Anterior cingulate cortex (tissue), 58 donors: Measurements from ENCODE around the gene DIS3L2.

ENCODE experiments used
- DNase-seq, 58 donors: peaks; one replicate each; lab custom pipeline; 2025; lab: John Stamatoyannopoulos, UW

DIS3L2 gene

DNA sequence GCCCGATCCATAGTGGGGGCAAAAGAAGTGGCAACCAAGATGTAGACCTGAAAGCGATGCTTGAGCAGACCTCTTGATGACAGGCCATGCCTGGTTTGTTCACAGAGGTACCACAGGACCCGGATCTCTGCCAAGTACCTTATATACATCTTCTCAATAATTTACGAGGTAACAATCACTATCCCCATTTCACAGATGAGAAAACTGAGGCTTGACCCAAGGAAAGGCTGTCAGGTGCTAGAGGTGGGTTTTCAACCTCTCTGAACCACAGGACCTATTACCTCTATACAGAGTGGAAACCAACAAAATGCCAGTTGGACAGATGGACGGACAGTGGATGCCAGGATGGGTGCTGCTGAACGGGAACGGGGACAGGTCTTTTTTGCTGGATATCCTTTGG, 13.8 kb upstream of the DIS3L2 start:
- DNase-seq = no peak

DNA sequence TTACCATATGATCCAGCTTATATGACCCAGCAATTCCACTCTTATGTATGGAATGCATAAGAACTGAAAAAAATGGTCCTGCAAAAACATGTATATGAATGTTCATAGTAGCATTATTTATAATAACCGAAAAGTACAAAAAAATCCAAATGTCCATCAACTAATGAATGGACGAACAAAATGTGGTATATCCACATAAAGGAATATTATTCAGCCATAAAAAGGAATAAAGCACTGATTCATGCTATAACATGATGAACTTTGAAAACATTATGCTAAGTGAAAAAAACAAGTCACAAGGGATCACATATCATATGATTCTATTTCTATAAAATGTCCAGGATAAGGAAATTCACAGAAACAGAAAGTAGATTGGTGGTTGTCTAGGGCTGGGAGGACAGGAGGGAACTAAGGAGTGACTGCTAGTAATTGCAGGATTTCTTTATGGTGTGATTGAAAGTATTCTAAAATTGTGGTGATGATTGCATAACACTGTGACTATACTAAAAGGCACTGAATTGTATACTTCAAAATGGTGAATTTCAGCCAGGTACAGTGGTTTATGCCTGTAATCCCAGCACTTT, 10.0 kb upstream of the DIS3L2 start:
- no peak for DNase-seq

DNA sequence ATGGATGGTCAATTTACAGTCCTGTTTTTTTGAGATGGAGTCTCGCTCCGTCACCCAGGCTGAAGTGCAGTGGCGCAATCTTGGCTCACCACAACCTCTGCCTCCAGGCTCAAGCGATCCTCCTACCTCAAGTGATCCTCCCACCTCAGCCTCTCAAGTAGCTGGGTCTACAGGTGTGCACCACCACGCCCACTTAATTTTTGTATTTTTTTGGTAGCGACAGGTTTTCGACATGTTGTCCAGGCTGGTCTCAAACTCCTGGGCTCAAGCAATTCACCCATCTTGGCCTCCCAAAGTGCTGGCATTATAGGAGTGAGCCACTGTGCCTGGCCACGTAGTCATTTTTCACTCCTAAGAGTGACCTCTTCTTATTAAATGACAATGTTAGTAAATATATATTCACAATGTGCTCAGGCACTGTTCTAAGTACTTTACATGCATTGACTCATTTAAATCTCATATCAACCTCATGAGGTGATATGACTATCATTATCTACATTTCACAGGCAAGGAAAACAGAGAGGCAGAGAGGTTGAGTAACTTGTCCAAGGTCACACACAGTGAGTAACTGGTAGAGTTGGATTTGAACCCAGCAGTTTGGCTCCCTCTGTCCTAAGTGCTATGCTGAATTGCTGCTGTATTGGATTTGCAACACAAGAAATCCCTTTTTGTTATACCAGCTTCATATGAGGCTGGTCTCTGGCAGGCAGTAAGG, 5.6 kb upstream of the DIS3L2 start:
- no peak for DNase-seq

DNA sequence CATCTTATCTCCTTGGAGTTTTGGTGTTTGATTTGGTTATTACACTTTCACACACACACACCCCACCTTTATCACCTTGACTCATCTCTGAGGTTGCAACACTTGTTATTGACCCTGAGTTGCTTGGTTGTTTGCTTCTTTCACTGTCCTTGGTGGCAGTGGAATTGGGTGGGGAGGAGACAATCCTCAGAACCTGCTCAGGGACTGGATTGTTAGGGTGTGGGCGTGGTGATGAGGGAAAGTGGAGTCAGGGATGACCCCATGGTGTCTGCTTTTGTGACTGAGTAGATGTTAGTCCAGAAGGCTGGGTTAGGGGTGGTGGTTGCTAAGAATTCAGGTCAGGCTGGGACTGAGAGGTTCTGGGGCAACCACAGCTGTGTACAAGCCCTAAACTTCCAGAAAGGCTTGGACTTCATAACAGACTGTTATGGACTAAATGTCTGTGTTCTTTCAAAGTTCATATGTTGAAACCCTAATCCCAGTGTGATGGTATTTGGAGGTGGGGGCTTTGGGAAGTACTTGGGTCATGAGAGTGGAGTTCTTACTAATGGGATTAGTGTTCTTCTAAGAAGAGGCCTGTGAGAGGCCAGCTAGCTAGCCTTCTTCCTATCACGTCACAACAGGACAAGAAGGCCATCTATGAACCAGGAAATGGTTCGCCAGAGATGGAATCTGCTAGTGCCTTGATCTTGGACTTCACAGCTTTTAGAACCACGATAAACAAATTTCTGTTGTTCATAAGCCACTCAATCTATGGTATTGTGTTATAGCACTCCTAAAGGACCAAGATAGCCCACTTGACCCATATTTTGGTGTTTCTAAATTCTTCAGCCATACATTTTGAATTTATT, 3.4 kb upstream of the DIS3L2 start:
- no peak for DNase-seq

DNA sequence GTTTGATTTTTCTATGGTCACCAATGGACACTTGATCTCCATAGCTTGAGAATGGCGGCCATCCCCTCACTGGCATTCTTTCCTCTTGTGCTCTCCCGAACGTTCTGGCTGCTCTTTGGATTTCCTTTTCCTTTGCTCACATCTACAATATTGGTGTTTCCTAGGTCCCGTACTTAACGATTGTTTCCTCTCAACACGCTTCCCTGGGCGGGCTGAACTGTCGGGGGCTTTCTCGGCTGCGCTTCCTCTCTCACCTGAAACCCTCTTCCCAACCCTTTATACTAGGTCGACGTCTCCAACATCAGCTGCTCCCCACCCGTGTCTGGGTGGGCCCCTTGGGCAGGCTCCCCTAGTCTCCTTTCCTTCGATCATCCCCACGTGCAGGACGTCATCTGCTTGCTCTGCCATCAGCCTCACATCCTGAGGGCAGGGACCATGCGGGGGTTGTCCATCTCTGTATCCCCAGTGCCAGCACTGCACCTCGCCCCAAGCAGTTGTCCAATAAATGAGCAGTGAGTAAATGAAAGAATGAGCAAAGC, 634 bp upstream of the DIS3L2 start:
- DNase-seq = no peak

DNA sequence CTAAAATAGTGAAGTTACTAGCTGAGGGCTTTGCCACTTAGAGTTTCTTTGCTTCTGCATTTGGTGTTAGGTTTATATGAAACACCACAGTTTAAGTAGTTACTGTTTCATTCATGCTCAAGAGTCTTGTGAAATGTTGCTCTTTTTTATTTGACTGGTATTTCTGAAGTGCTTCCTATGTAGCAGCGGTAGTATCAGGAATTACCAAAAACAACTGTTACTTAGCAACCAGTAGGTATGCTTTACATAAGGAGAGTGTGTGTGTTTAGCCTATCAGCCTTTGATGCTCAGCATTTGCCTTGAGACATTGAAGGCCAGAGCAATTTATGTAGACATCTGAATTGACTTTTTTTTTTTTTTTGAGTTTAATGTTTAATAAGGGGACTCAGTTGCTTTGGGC, 3.6 kb downstream of the DIS3L2 start:
- DNase-seq = no peak

DNA sequence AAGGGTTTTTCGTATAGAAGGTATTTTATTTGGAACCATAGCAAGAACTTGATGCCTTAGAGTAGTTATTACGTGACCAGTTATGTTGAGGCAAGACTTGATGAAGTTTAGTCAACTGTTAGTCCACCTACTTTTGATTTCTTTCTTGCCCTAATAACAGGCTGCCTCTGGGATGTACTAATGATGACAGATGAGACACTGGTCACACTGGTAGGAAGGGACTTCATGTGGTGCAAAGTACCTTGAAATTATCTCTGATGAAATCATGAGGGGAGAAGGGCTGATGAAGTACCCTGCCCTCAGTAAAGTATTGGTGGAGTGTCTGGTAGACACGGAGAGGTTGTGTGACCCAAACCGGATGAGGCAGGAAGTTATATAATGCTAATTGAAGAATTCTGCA, 5.4 kb downstream of the DIS3L2 start:
- DNase-seq = no peak

DNA sequence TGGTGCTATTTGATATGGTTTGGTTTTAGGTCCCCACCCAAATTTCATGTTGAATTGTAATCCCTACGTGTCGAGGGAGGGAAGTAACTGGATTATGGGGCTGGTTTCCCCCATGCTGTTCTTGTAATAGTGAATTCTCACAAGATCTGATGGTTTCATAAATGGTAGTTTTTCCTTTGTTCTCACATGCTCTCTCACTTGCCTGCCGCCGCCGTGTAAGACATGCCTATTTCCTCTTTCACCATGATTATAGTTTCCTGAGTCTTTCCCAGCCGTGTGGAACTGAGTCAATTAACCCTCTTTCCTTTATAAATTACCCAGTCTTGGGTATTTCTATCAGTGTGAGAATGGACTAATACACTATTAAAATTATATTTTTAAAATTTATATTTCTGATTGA, 7.3 kb downstream of the DIS3L2 start:
- DNase-seq = no peak

DNA sequence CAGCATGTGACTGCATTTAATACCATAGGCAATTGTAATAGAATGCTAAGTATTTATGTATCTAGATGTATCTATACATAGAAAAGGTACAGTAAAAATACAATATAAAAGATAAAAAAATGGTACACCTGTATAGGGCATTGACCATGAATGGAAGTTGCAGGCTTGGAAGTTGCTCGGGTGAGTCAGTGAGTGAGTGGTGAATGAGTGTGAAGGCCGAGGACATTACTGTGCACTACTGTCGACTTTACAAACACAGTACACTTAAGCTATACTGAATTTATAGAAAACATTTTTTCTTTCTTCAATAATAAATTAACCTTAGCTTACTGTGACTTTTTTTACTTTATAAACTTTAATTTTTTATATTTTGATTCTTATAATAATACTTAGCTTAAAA, 8.9 kb downstream of the DIS3L2 start:
- no peak for DNase-seq

DNA sequence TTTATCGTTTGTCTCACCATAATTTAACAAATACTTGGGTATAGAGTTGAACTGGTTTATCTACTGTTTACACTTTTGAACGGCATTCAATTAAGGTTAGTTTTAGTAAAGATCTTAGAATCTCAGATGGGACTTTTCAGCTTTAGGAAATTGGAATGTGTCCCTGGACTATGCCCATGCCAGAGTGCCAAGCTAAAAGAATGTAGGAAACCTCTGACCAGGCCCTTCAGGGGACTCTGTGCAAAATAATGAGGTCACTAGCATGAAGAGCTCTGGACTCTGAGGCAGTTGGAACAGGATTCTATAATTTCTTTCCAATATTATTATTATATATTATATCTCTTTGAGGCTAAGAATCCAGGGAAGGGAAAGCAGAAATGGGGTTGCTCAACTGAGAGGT, 13.5 kb downstream of the DIS3L2 start:
- no peak for DNase-seq

DNA sequence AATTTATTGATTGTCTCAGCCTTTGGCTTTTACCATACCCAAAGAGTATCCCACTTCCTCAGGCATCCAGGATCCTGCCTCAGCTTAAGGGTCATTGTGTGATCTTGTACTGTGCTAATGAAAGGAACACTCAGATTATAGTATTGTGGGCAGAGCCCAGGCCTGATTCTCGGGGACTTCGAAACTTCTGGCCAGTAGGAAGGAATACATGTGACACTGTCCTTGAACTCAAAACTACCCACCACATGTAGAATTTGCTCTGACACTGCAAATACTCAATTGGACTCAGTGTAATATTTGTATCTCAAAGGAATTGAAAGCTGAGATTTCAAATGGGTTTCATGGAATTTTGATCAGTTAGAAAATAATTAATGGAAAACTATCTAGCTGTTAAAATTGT, 15.9 kb downstream of the DIS3L2 start:
- DNase-seq = no peak

DNA sequence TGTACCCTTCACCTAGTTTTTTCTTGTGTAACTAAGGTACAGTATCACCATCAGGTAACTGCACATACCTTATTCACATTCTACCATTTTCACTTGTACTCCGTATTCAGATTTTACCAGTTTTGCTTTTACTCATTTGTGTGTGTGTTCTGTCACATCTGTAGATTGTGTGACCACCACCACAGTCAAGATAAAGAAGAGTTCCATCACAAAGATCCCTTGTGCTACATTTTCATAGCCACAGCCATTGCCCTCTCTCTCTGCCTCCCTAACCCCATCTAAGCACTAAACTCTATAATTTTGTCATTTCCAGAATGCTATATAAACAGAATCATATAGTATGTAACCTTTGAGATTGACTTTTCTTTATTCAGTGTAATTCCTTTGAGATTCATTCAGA, 23.5 kb downstream of the DIS3L2 start:
- DNase-seq = no peak

DNA sequence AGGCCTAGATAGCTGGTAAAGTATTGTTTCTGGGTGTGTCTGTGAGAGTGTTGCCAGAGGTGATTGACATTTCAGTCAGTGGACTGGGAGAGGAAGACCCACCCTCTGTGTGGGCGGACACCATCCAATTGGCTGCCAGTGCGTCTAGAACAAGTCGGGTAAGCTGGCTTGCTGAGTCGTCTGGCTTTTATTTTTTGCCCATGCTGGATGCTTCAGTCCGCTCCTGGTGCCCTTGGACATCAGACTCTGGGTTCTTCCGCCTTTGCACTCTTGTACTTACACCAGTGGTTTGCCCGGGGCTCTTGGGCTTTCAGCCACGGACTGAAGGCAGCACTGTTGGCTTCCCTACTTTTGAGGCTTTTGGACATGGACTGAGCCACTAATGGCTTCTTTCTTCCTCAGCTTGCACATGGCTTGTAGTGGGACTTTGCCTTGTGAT, 24.3 kb downstream of the DIS3L2 start:
- DNase-seq = no peak

DNA sequence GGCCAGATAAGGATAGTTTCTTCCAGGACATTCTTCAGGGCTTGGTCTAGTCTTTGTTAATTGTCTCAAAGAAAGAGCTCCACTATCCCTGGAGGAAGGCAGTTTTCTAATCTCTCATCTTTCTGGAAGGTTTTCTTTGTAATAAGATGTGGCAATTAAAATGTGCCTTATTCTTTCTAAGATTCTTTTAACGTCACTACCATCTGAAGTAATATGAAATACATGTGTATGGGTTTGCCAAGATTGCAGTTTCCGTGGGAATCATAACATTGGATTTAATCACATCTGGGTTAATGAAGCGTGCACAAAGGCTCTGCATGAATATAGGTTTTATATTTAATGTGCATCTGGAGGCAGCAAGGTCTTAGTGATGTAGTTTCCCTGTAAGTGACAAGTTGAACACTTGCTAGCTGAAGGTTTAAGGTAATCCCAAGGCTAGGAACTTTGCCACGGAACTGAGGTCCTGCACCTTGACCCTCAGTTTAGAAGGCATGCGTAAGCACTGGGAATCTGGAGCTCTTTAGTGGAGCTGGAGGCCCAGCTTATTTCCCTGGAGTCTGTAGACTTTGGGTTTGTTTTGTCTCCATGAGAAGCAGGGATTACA, 25.7 kb downstream of the DIS3L2 start:
- no peak for DNase-seq

DNA sequence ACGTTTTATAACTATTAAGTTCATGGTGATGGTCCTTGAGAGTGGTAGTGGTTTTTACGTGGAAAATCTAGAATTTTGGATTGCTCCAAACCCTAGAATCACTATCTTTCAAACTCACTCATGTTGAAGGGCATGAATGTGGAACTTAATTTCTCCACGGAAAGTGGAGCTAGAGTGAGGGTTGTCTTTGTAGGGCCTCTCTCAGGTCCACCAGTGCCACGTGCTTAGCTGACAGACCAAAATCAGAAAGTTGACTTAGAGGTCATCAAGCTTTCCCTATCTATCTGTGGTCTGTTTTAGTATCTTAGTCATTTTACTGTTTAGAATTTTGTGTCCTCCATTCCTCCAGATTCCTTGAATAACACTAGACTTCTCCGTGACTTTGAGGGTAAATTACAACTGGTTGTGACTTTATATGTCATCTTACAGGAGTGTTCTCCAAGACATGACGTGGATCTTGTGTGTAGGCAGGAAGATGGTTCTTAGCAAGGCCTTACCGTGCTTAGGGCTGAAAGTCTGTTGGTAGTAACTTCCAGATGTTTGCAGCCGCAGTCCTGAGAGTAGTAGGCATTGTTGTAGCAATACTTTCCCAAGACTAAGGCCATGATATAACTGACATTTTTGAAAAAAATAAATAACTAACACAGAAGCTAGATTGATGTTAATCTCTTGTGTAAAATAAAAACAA, 26.8 kb downstream of the DIS3L2 start:
- DNase-seq = no peak

DNA sequence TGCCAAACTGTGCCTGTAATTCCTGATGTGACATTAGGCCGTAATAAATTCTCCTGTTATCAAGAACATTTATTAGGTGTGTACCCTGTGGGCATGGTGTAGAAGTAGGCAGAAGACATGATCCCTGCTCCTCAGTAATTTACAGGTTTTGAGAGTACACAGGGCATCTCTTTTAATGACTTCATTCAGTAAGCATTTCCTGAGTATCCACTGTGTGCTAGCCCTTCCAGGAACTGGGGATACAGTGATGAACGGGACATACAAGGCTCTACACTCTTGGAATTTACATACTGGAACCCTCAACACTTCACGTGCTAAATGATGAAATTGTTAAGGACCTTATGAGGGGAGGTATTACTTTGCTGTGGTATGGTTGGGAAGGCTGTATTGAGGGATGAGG, 30.2 kb downstream of the DIS3L2 start:
- DNase-seq = no peak

DNA sequence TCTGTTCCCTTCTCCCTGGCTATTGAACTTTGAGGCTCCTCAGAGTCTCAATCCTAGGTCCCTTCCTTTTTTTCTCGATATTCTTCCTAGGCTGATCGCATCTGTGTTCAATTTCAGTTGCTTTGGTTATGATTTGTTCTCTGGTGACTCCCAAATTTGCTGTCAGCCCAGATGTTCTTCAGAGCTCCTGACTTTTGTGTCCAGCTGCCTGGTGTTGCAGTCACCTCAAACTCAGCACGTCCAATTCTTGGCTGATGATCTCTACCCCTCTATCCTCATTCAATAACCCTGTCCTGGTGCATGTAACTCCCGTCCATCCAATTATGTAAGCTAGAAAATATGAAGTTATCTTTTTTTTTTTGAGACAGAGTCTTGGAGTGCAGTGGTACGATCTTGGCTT, 31.4 kb downstream of the DIS3L2 start:
- DNase-seq = no peak

DNA sequence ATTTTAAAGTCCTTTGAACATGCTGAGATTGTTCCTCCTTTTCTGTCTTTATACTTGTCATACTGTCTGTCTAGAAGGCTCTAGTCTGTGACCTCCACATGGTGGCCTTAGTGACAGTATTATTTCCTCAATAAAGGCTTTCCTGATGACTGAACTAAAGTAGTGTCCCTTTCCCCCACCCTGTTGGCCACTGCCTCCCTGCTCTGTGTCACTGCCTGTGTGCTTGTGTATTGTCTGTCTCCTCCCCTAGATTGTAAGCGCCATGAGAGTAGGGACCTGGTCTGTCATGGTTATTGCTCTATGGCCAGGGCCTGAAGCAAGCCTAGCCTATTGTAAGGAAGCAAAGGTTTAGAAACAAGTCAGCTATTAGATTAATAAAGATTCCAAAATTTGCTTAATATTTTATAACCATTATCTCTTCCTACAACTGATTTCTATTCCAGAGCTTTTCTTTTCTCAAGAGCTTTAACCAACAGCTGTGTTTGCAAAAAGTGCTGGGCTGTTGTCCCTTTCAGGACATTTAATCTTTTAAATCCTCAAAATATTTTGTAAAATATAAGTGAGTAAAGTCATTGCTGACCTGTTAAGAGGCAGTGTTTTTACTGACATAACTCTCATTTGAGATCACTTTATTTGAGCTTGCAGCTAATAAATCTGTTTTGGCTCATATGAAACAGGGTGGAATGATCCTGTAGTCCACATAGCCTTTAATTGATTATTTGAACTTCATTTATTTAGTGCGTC, 35.5 kb downstream of the DIS3L2 start:
- no peak for DNase-seq

DNA sequence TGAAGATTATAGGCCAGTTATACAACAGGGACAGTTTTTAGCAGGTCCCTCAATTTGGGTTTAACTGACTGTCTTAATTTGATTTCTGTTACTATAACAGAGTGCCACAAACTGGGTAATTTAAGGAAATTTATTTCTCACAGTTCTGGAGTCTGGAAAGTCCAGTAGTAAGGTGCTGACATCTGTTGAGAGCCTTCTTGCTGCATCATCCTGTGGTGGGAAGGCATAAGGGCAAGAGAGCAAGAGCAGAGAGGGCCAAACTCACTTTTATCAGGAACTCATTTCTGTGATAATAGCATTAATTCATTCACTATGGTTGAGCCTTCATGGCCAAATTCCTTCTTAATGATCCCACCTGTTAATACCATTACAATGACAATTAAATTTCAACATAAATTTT, 36.5 kb downstream of the DIS3L2 start:
- DNase-seq = no peak

DNA sequence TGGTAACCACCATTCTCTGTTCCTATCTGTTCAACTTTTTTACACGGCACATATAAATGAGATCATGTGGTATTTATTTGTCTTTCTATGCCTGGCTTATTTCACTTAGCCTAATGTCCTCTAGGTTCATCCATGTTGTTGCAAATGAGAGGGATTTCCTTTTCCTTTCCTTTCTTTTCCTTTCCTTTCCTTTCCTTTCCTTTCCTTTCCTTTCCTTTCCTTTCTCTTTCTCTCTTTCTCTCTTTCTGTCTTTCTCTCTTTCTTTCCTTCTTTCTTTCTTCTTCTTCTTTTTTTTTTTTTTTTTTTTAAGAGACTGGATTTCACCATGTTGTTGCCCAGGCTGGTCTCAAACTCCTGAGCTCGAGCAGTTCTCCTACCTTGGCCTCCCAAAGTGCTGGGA, 38.9 kb downstream of the DIS3L2 start:
- DNase-seq = no peak
